K562 (cell line): ENCODE results near the gene C2. TPM values are rescaled to one million over a fixed set of nuclear protein-coding genes. Genes with fewer than 3 reads are reported as not detected.
A peak's percentile ranks its signal among the peaks of the same experiment; 100 is the strongest.

Source experiments
- ATF3 ChIP-seq, 2 experiments: fragments of 450-650 bp in 1 of 2; sonication (generic) in 1 of 2; formaldehyde crosslinking in 1 of 2; IDR thresholded peaks in 1 of 2; conservative IDR thresholded peaks in 1 of 2; 2 replicates each; pipeline versions ENCODE4 v1.6.1 to v1.8.1; 2016 to 2023; ENCODE audit warnings: mild to moderate bottlenecking in 2 of 2, moderate library complexity in 2 of 2, inconsistent platforms in 1 of 2, missing genetic modification reagents in 1 of 2
- CUX1 ChIP-seq: fragments of 200-800 bp; sonication (Bioruptor generic); IDR thresholded peaks from 2 replicates; pipeline ENCODE4 v1.6.1; 2016; ENCODE audit warnings: missing genetic modification characterization, missing compliant biosample characterization
- ERF ChIP-seq: fragments of 450-650 bp; formaldehyde crosslinking; IDR thresholded peaks from 2 replicates; pipeline ENCODE4 v1.4.0; 2020; ENCODE audit warnings: mild to moderate bottlenecking, mixed read lengths
- ETS2 ChIP-seq: IDR thresholded peaks from 2 replicates; pipeline ENCODE4 v1.6.1; 2016; ENCODE audit warnings: borderline replicate concordance, missing genetic modification characterization, mild to moderate bottlenecking, moderate library complexity, missing compliant biosample characterization; ENCODE audit not compliant: poor library complexity, severe bottlenecking
- FOSL1 ChIP-seq: fragments of 200-800 bp; sonication (Bioruptor generic); conservative IDR thresholded peaks from 2 replicates; pipeline ENCODE4 v1.6.1; 2016; ENCODE audit warnings: missing genetic modification characterization, missing compliant biosample characterization
- GTF3C2 ChIP-seq: IDR thresholded peaks from 3 replicates; pipeline ENCODE4 v1.6.1; 2011; ENCODE audit warnings: borderline replicate concordance, mild to moderate bottlenecking, moderate library complexity; ENCODE audit not compliant: insufficient read length; ENCODE audit errors: extremely low read depth
- IFI16 ChIP-seq: fragments of 250-450 bp; sonication (Bioruptor Pico); IDR thresholded peaks from 2 replicates; pipeline ENCODE4 v2.1.2; 2022; ENCODE audit warnings: mild to moderate bottlenecking, inconsistent platforms
- KDM1A ChIP-seq, 2 experiments: fragments of 450-650 bp; IDR thresholded peaks; 2 replicates each; pipeline ENCODE4 v1.6.1; 2016; ENCODE audit warnings: mild to moderate bottlenecking in 2 of 2
- KLF13 ChIP-seq: fragments of 450-650 bp; IDR thresholded peaks from 2 replicates; pipeline ENCODE4 v1.6.1; 2016; ENCODE audit warnings: missing genetic modification characterization, low read depth, mild to moderate bottlenecking, missing compliant biosample characterization, moderate library complexity, borderline replicate concordance
- NFE2L1 ChIP-seq: fragments of 450-650 bp; IDR thresholded peaks from 2 replicates; pipeline ENCODE4 v1.6.1; 2016; ENCODE audit warnings: missing genetic modification characterization, low read depth, mild to moderate bottlenecking, missing compliant biosample characterization, moderate library complexity, borderline replicate concordance
- SIN3A ChIP-seq, 2 experiments: fragments of 150-350 bp in 1 of 2; IDR thresholded peaks; 2 replicates each; pipeline ENCODE4 v1.6.1; 2011 to 2016; ENCODE audit warnings: borderline replicate concordance in 2 of 2, low read depth in 2 of 2, low read length in 2 of 2, mild to moderate bottlenecking in 2 of 2, moderate library complexity in 2 of 2; ENCODE audit not compliant: control insufficient read depth in 1 of 2
- TEAD4 ChIP-seq, 2 experiments: sonication (generic) in 1 of 2; formaldehyde crosslinking in 1 of 2; IDR thresholded peaks; 2 replicates each; pipeline versions ENCODE4 v1.6.1 to v1.8.0; 2012 to 2022; ENCODE audit warnings: borderline replicate concordance in 1 of 2, inconsistent platforms in 1 of 2, low read length in 1 of 2, mild to moderate bottlenecking in 1 of 2, missing genetic modification reagents in 1 of 2
- ZBTB34 ChIP-seq: fragments of 250-450 bp; sonication (Bioruptor Pico); IDR thresholded peaks from 2 replicates; pipeline ENCODE4 v1.8.0; 2021; ENCODE audit warnings: mild to moderate bottlenecking, moderate library complexity
- ZNF143 ChIP-seq: sonication (generic); formaldehyde crosslinking; IDR thresholded peaks from 2 replicates; pipeline ENCODE4 v1.9.0; 2022; ENCODE audit warnings: mild to moderate bottlenecking, missing genetic modification reagents
- polyA plus RNA-seq, 8 experiments: library from polyadenylated mRNA; depleted of rRNA in 4 of 8; stranded (reverse) in 5 of 8; unstranded in 3 of 8; fragments of >200 nt; fragmentation: Nextera tagmentation in 2 of 8; fragmentation: Illumina TruSeq in 1 of 8; extraction: Ambion mirVana in 2 of 8; extraction: Trizol in 1 of 8; gene quantifications; 2 replicates each; pipeline versions ENCODE4 v1.2.1 to v1.2.3, GENCODE V29; 2011 to 2014; ENCODE audit warnings: inconsistent platforms in 1 of 8, missing spikeins in 1 of 8
- total RNA-seq, 7 experiments: library from RNA; depleted of rRNA in 6 of 7; stranded (reverse); fragments of >200 nt in 6 of 7; fragmentation: Illumina TruSeq in 2 of 7; extraction: Trizol in 2 of 7; gene quantifications; 2 replicates each; pipeline versions ENCODE4 v1.2.1 to v1.2.3, GENCODE V29; 2011 to 2021; ENCODE audit warnings: low replicate concordance in 1 of 7

The C2 gene
- total and polyA plus RNA-seq, 9 of the 15 experiments (the other 6 are each of a cell fraction or from before 2014, with no cell fraction given) = 0.05 to 1.1 (median 0.39) TPM; not detected in 1

GRCh38 chr6:31948753-31949413, 21.4 kb downstream of the C2 start (continued):
- TF ChIP-seq ATF3 (IDR thresholded peaks at IDR 0.05) = peak; percentile 97
- no peak for TF ChIP-seq ATF3 (CRISPR knock-in tag; conservative IDR thresholded peaks at IDR 0.05)
- peak; percentile 16; the same call in 1 of the 2 replicates for TF ChIP-seq TEAD4 (IDR thresholded peaks at IDR 0.05; ENCODE audit: low read length)
- TF ChIP-seq TEAD4 (CRISPR knock-in tag; IDR thresholded peaks at IDR 0.05; ENCODE audit: borderline replicate concordance) = no peak
- peak; percentile 37; the same call in 1 of the 2 replicates for TF ChIP-seq KLF13 (tag)
- TF ChIP-seq ZNF143 (CRISPR knock-in tag) = no peak
- no peak for TF ChIP-seq ERF (CRISPR knock-in tag)
- TF ChIP-seq CUX1 = peak; percentile 78; the same call in 1 of the 2 replicates
- TF ChIP-seq ETS2 = no peak
- TF ChIP-seq GTF3C2 = no peak
- peak in 1 of 2 experiments; percentile 41; a peak in 1 of 4 replicates for TF ChIP-seq KDM1A (IDR thresholded peaks at IDR 0.05)
- TF ChIP-seq IFI16 (CRISPR knock-in tag) = no peak
- no peak for TF ChIP-seq NFE2L1 (tag)
- no peak for TF ChIP-seq ZBTB34 (CRISPR knock-in tag)
- no peak for TF ChIP-seq SIN3A (IDR thresholded peaks at IDR 0.05; ENCODE audit: borderline replicate concordance in 2 of 2, control insufficient read depth in 1 of 2, low read depth in 2 of 2, low read length in 2 of 2)
- peak; percentile 98 for TF ChIP-seq FOSL1 (tag)
